Measurements from ENCODE around the gene PCDH15. TPM values are rescaled to one million over a fixed set of nuclear protein-coding genes. Genes with fewer than 3 reads are reported as not detected.

PCDH15 gene
- total RNA-seq, 4 donors from 2014 or later = not detected

DNA sequence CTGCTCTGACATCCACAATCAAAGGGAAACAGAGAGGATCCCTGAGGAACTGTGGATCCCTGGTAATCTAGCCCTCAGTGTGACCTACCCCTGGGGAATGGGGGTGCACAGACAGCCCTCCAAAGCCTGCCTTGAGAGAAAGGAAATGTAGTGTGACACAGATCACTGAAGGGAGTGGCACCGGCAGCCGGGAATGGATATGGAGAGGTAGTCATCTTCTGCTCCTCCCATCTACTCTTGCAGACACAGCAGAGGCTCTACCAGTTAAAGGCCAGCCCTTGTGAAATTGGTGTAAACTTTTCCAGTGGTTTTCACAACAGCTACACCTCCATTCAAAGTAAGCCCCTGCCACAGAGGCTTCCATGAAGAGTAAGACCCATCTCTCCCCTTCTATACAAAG, 144.4 kb downstream of the PCDH15 start:
- DNase-seq (ENCODE audit: low spot score in 2 of 2) = no peak
- Histone ChIP-seq H3K27ac (no peak overlapping the region), H3K27me3 (no peaks in the 10 kb centered on the region), H3K9me3 (peaks cover 0 to 5% (median 0%) of the 10 kb centered on the region in 4 donors), H3K36me3 (no peaks in the 10 kb centered on the region), H3K4me3 (no peak overlapping the region), H3K4me1 (no peaks in the 10 kb centered on the region)
- 89 to 92% methylated on average over 2 of the region's 2 CpGs for WGBS, 2 donors
- TF ChIP-seq, protein P1, sequence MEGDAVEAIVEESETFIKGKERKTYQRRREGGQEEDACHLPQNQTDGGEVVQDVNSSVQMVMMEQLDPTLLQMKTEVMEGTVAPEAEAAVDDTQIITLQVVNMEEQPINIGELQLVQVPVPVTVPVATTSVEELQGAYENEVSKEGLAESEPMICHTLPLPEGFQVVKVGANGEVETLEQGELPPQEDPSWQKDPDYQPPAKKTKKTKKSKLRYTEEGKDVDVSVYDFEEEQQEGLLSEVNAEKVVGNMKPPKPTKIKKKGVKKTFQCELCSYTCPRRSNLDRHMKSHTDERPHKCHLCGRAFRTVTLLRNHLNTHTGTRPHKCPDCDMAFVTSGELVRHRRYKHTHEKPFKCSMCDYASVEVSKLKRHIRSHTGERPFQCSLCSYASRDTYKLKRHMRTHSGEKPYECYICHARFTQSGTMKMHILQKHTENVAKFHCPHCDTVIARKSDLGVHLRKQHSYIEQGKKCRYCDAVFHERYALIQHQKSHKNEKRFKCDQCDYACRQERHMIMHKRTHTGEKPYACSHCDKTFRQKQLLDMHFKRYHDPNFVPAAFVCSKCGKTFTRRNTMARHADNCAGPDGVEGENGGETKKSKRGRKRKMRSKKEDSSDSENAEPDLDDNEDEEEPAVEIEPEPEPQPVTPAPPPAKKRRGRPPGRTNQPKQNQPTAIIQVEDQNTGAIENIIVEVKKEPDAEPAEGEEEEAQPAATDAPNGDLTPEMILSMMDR (IDR thresholded peaks at IDR 0.05) = no peak
- TF ChIP-seq POLR2A (IDR thresholded peaks at IDR 0.05) (no peak), EP300 (IDR thresholded peaks at IDR 0.05) (no peak)

DNA sequence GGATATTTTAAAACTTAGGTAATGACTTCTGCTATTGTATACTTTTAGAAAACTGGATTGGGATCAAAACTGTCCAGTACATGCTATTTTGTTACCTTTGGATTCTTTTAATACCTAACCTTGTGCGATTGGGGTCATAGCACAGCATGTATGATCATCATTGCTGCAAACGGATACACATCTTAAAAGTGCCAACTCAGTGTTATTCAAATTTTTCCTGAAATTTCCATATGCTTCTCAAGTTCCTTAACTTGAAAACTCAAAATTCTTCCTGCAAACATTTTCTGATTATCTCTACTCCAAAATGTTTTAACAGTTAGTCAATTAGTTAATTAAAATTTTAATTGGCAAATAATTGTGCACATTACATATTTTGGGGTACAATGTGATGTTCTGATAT, 147.5 kb downstream of the PCDH15 start:
- TF ChIP-seq, protein P1 (IDR thresholded peaks at IDR 0.05) = no peak
- TF ChIP-seq EP300 (IDR thresholded peaks at IDR 0.05) = no peak
- no peak for TF ChIP-seq POLR2A (IDR thresholded peaks at IDR 0.05)
- peaks cover 0 to 5% (median 0%) of the 10 kb centered on the region in 4 donors for H3K9me3 ChIP-seq
- no peak for DNase-seq (ENCODE audit: low spot score in 2 of 2)
- H3K4me1 ChIP-seq = no peaks in the 10 kb centered on the region
- 70 to 89% methylated on average over 2 of the region's 2 CpGs for WGBS, 2 donors
- no peak overlapping the region for H3K4me3 ChIP-seq
- no peaks in the 10 kb centered on the region for H3K27me3 ChIP-seq
- H3K27ac ChIP-seq = no peak overlapping the region
- no peaks in the 10 kb centered on the region for H3K36me3 ChIP-seq

DNA sequence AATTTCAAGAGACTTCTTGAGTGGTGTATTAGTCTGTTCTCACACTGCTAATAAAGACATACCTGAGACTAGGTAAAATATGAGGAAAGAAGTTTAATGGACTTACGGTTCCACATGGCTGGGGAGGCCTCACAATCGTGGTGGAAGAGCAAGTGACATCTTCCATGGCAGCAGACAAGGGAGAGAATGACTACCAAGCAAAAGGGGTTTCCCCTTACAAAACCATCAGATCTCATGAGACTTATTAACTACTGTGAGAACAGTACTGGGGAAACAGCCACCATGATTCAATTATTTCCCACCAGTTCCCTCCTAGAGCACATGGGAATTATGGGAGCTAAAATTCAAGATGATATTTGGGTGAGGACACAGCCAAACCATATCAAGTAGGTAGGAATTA, 150.5 kb downstream of the PCDH15 start:
- Histone ChIP-seq H3K27ac (no peak overlapping the region), H3K4me1 (no peaks in the 10 kb centered on the region), H3K27me3 (no peaks in the 10 kb centered on the region), H3K4me3 (no peak overlapping the region), H3K36me3 (no peaks in the 10 kb centered on the region), H3K9me3 (no peaks in the 10 kb centered on the region)
- WGBS, 2 donors = 79 to 82% methylated on average over 2 of the region's 2 CpGs
- DNase-seq (ENCODE audit: low spot score in 2 of 2) = no peak
- TF ChIP-seq POLR2A (IDR thresholded peaks at IDR 0.05) (no peak), EP300 (IDR thresholded peaks at IDR 0.05) (no peak)
- TF ChIP-seq, protein P1 (IDR thresholded peaks at IDR 0.05) = no peak

DNA sequence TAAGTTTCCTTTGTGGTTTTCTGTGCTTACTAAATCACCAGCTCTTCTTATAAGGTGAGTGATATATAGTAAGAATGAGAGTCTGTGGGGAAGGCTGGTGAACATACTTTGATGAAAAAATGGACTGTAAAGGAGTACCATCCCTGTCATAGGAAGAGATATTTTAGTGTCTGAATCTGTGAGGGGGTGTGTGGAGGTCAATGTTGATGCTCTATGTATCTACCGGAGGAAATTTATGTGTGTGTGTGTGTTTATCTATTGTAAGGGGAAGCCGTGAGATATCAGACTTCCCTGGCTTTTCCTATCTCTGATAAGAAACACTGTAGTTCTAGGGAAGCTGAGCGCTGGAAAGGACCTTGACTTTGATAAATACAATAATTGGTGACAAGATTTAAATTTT, 179.0 kb downstream of the PCDH15 start:
- Histone ChIP-seq H3K4me1 (no peaks in the 10 kb centered on the region), H3K9me3 (no peaks in the 10 kb centered on the region), H3K27ac (no peak overlapping the region), H3K36me3 (no peaks in the 10 kb centered on the region), H3K27me3 (no peaks in the 10 kb centered on the region), H3K4me3 (no peak overlapping the region)
- TF ChIP-seq EP300 (IDR thresholded peaks at IDR 0.05) (no peak), POLR2A (IDR thresholded peaks at IDR 0.05) (no peak)
- TF ChIP-seq, protein P1 (IDR thresholded peaks at IDR 0.05) = no peak
- no peak for DNase-seq (ENCODE audit: low spot score in 2 of 2)
- WGBS, 2 donors = 68 to 75% methylated on average over 3 of the region's 3 CpGs

DNA sequence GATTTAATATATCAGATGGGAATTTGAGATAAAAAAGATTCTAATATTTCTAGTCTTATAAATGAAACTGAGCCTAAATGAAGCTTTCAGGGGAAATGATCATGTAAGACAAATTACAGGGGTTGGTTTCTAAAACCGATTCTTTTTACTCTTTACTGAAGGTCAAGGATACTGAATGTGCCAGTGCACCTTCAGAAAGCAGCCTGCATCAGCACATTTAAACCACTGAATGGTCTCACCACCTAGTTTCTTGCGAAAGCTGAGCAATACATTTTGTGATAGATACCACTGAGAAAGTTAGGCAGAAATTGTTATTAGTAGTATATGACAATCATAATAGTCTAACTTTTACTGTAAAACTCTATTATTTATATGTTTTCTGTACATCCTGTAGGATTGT, 180.7 kb downstream of the PCDH15 start:
- no peak overlapping the region for H3K27ac ChIP-seq
- no peaks in the 10 kb centered on the region for H3K27me3 ChIP-seq
- WGBS, 2 donors = 62 to 71% methylated on average over 2 of the region's 2 CpGs
- no peak for TF ChIP-seq EP300 (IDR thresholded peaks at IDR 0.05)
- TF ChIP-seq POLR2A (IDR thresholded peaks at IDR 0.05) = no peak
- TF ChIP-seq, protein P1 (IDR thresholded peaks at IDR 0.05) = no peak
- H3K4me1 ChIP-seq = no peaks in the 10 kb centered on the region
- no peaks in the 10 kb centered on the region for H3K36me3 ChIP-seq
- no peak overlapping the region for H3K4me3 ChIP-seq
- no peak for DNase-seq (ENCODE audit: low spot score in 2 of 2)
- H3K9me3 ChIP-seq = no peaks in the 10 kb centered on the region
